Progenitor cell of endocrine pancreas (in vitro differentiated cells): ENCODE measurements around the gene EYA2. TPM values are rescaled to one million over a fixed set of nuclear protein-coding genes. Genes with fewer than 3 reads are reported as not detected.

Source experiments
- DNase-seq: peaks from one replicate; pipeline ENCODE4 v3.0.0; 2021; ENCODE audit warnings: low spot score; ENCODE audit not compliant: unreplicated experiment
- H3K27ac Mint-ChIP-seq: 2 replicates; pipeline ENCODE4 v1.8.0; 2021; ENCODE audit warnings: mild to moderate bottlenecking, moderate library complexity, mixed read lengths
- H3K27me3 Mint-ChIP-seq: 2 replicates; pipeline ENCODE4 v1.8.0; 2021; ENCODE audit warnings: mixed read lengths
- H3K36me3 Mint-ChIP-seq: 2 replicates; pipeline ENCODE4 v1.8.0; 2022; ENCODE audit warnings: mixed read lengths; ENCODE audit not compliant: insufficient read depth
- H3K4me1 Mint-ChIP-seq: 2 replicates; pipeline ENCODE4 v1.8.0; 2021; ENCODE audit warnings: low read depth, mixed read lengths
- H3K4me3 Mint-ChIP-seq: 2 replicates; pipeline ENCODE4 v1.8.0; 2021; ENCODE audit warnings: low read depth, mild to moderate bottlenecking, moderate library complexity, mixed read lengths
- H3K9me3 Mint-ChIP-seq: 2 replicates; pipeline ENCODE4 v1.8.0; 2021; ENCODE audit warnings: low read depth, mixed read lengths
- CTCF ChIP-seq: fragments of 200-600 bp; sonication (generic); IDR thresholded peaks from one replicate; pipeline ENCODE4 v1.5.0; 2021; ENCODE audit warnings: antibody characterized with exemption, mild to moderate bottlenecking; ENCODE audit not compliant: unreplicated experiment
- total RNA-seq: library from RNA; stranded (reverse); gene quantifications from 2 replicates; pipeline ENCODE4 v1.2.1, GENCODE V29; 2021

The EYA2 gene
- total RNA-seq, 1 donor from 2014 or later: 0.53 TPM

DNA sequence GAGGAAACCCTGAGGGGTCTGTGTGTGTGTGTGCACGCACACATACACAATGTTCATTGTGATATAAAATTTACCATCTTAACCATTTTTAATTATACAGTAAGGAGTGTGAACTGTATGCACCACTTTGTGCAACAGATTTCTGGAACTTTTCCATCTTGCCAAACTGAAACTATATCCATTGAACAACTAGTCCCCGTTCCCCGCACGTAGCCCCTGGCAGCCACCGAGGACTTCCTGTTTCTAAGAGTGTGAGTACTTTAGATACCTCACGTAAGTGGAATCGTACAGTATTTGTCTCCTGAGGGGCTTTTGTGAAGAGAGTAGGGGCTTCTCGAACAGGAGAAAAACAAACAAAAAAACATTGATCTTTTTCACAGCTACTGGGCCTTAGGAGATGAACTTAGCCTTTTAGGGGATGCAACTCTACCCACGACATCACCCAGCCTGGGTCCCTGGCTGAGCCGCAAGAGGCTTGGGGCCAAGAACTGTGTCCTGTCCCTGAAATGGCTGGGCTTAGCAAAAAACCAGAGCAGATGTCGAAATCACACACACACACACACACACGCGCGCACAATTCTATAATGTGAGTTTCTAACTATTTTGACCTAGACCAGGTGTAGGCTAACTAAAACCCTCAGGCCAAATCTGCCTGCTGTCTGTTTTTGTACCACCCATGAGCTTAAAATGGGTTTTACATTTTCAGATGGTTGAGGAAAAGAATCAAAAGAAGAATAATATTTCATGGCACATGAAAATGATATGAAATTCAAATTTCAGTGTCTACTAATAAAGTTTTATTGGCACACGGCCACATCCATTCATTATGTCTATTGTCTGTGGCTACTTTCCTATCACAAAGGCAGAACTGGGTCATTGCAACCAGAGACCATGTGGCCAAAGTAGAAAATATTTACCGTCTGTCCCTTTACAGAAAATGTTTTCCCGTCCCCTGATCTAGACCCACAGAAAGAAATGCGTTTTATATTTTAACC, 144.2 kb downstream of the EYA2 start:
- Mint-ChIP-seq H3K9me3 (peaks cover 4% of the 10 kb centered on the region), H3K27me3 (no peaks in the 10 kb centered on the region), H3K4me3 (no peak overlapping the region), H3K4me1 (no peaks in the 10 kb centered on the region), H3K36me3 (no peaks in the 10 kb centered on the region), H3K27ac (no peak overlapping the region)
- DNase-seq: no peak
- no peak for TF ChIP-seq CTCF

- H3K4me1 Mint-ChIP-seq: no peaks in the 10 kb centered on the region
- H3K4me3 Mint-ChIP-seq: no peak overlapping the region
- peaks cover 6% of the 10 kb centered on the region for H3K9me3 Mint-ChIP-seq
- TF ChIP-seq CTCF: no peak
- DNase-seq: no peak
- H3K27me3 Mint-ChIP-seq: no peaks in the 10 kb centered on the region
- H3K27ac Mint-ChIP-seq: no peak overlapping the region
- no peaks in the 10 kb centered on the region for H3K36me3 Mint-ChIP-seq
Measured at GRCh38 chr20:47040506-47041125, 146.0 kb downstream of the EYA2 start.

GRCh38 chr20:47041396-47041899, 146.8 kb downstream of the EYA2 start:
- Mint-ChIP-seq H3K36me3 (no peaks in the 10 kb centered on the region), H3K9me3 (peaks cover 7% of the 10 kb centered on the region), H3K27ac (no peak overlapping the region), H3K4me1 (no peaks in the 10 kb centered on the region), H3K4me3 (no peak overlapping the region), H3K27me3 (no peaks in the 10 kb centered on the region)
- DNase-seq: no peak
- TF ChIP-seq CTCF: no peak

GRCh38 chr20:47042464-47042863, 147.8 kb downstream of the EYA2 start:
- Mint-ChIP-seq H3K36me3 (no peaks in the 10 kb centered on the region), H3K27me3 (no peaks in the 10 kb centered on the region), H3K9me3 (peaks cover 7% of the 10 kb centered on the region), H3K27ac (no peak overlapping the region), H3K4me1 (no peaks in the 10 kb centered on the region), H3K4me3 (no peak overlapping the region)
- TF ChIP-seq CTCF: no peak
- DNase-seq: no peak

DNA sequence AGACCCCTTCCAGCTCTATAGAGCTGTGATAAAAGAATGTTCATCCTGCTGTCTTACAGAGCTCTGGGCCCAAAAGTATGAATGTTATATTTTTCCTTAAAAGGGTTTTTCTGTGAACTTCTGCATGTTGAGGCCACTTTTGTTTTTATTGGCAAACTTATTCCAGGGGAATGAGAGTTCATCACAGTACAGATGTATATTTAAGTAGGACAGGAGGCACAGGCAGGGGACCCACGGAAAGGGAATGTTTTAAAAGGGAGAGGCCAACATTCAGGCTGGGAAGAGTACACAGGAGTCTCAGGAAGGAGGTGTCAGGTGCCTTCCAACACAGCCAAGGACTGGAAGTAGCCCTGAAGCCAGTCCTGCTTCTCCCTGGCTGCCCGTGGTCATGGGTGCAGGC, 148.4 kb downstream of the EYA2 start:
- DNase-seq: no peak
- Mint-ChIP-seq H3K36me3 (no peaks in the 10 kb centered on the region), H3K27me3 (no peaks in the 10 kb centered on the region), H3K27ac (no peak overlapping the region), H3K9me3 (peaks cover 7% of the 10 kb centered on the region), H3K4me1 (no peaks in the 10 kb centered on the region), H3K4me3 (no peak overlapping the region)
- no peak for TF ChIP-seq CTCF
